SK-N-MC (cell line): ENCODE measurements around the gene PRKCSH.

Experiments
- EZH2 ChIP-seq: fragments of 200-600 bp; sonication (generic); IDR thresholded peaks from one replicate; pipeline ENCODE4 v1.6.1; 2017; ENCODE audit warnings: antibody characterized with exemption
- POLR2AphosphoS5 ChIP-seq: IDR thresholded peaks from 2 replicates; pipeline ENCODE4 v1.6.1; 2012; ENCODE audit warnings: mild to moderate bottlenecking, low read depth, low read length, borderline replicate concordance

GRCh38 chr19:11475861-11476260, 40.4 kb downstream of the PRKCSH start:
- TF ChIP-seq POLR2AphosphoS5, result no peak
- no peak for TF ChIP-seq EZH2
